ENCODE results near the gene TSPAN10.

Gene TSPAN10

DNA sequence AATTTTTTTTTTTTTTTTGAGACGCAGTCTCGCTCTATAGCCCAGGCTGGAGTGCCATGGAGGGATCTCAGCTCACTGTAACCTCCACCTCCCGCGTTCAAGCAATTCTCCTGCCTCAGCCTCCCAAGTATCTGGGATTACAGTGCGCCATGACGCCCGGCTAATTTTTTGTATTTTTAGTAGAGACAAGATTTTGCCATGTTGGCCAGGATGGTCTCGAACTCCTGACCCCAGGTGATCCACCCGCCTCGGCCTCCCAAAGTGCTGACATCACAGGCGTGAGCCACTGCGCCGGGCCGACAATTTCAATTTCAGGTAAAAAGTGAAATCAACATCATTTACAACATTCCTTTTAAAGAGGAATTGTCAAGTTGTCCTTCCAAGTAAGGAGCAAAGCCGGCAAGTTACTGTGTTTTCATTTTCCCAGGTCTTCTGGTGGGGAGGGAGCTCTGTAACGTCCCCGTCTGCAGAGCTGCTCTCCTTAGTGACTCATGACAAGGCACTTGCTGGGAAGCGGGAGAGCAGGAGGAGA is 957 bp upstream of the TSPAN10 start:
- DNase-seq = no peak

DNA sequence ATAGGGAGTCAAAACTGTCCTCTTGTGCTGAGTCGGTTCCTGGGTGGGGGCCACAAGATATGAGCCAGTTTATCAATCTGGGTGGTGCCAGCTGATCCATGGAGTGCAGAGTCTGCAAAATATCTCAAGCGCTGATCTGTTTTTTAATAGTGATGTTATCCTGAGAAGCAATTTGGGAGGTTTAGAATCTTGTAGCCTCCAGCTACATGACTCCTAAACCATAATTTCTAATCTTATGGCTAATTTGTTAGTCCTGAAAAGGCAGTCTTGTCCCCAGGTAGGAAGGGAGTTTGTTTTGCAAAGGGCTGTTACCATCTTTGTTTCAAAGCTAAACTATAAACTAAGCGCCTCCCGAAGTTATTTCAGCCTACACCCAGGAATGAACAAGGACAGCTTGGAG is 1.7 kb downstream of the TSPAN10 start:
- DNase-seq = no peak

DNA sequence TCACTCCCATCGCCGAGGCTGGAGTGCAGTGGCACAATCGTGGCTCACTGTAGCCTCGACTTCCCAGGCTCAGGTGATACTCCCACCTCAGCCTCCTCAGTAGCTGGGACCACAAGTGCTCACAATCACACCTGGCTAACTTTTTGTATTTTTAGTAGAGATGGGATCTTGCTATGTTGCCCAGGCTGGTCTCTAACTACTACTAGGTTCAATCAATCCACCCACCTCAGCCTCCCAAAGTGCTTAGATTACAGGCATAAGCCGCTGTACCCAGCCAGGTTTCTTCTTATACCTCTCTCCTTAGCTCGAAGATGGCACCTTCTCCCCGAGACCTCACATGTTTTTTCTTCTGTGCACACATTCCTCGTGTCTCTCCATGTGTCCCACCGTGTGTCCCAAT is 3.0 kb downstream of the TSPAN10 start:
- DNase-seq = no peak

DNA sequence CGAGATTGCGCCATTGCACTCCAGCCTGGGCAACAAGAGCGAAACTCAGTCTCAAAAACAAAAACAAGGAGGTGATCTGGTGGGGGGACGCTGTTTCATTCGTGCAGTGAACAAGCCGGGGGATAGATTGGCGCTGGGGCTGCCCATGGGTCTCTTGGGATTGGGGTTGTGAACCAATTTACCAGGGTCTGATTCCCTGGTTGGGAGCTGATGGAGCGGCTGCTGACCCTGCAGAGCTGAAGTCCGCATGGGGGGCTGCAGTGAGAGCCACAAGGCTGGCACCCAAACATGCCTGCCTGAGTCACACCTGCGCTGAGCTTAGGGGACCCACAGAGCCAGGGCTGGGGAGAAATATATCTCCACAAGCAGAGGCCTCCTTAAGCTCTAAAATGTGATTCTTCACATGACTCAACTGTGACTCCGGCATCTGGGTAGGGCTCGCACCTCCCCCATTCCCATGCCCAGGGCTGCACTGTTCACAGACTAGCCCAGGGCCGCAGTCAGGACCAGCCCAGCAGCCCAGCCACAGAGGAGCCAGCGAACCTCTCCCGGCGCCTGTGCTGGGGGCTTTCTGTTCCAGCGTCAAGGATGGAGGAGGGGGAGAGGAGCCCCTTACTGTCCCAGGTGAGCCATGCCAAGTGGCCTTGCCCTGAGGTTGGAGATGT is 5.0 kb downstream of the TSPAN10 start:
- no peak for DNase-seq

DNA sequence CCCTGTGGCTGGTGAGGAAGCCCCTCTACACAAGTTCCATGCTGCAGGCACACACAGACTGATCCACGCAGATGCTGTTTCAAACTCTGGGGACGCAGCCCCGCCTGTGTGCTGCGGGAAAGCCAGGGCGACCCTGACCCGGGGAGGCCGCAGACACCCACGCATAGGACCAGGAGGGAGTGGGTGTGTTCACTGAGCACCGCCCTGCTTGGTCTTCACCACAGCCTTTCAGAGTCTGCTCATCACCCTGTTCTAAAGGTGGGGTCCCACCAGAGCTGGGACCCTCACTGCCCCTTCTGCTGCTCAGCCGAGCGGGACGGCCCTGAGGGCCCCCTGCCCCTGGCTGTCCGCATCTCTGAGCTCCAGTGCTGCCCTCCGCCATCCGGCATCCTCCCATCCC is 7.5 kb downstream of the TSPAN10 start:
- DNase-seq = no peak

DNA sequence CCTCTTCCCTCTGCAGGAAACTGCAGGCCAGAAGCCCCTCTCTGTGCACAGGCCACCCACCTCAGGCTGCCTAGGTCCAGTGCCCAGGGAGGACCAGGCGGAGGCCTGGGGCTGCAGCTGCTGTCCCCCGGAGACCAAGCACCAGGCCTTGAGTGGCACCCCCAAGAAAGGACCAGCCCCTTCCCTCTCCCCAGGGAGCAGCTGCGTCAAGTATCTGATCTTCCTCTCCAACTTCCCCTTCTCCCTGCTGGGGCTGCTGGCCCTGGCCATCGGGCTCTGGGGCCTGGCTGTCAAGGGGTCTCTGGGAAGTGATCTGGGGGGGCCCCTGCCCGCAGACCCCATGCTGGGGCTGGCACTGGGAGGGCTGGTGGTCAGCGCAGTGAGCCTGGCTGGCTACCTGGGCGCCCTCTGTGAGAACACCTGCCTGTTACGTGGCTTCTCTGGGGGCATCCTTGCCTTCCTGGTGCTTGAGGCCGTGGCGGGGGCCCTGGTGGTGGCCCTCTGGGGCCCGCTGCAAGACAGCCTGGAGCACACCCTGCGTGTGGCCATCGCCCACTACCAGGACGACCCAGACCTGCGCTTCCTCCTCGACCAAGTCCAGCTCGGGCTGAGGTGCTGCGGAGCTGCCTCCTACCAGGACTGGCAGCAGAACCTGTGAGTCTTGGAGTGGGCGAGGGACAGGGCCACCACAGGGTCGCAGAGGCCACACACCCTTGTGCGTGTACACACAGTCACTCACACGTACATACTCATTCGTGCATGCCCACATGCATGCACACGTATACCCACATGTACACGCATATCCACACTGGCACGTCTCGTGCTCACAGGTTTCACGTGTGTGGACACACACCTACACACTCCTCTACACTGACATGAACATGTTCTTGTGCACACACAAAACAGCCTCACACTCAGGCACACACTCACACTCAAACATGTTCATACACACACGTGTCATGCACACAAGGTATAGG is 8.3 kb downstream of the TSPAN10 start:
- no peak for DNase-seq

DNA sequence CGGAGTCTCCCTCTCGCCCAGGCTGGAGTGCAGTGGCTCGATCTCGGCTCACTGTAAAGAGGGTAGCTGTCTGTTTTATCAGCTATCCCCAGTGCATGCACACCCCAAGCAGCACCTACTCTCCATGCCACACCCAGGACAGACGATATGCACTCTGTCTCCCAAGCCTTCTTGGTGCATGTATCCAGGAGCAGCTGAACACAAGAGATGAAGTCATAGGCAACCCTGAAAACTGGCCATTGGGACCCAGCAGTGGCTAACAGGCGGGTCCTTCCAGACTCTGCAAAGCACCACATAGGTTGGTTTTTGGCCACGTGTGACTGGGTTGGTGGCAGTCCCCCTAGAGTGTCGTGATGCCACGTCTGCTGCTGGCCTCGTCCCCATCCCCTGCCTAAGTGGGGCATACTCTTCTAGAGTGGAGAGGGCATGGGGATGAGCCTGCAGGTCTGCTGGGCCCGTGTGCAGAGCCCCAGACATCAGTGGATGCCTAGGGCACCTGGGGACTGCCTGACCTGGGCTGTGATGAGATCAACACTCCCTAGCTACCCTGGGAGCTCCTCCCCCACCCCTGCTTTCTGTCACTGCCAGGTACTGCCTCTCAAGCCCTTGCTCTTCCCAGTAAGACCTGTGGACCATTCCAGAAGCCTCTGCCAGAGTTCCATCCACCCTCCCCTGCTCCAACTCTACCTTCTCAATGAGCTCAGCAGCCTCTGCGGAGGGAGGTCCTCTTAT is 10.0 kb downstream of the TSPAN10 start:
- DNase-seq = no peak

DNA sequence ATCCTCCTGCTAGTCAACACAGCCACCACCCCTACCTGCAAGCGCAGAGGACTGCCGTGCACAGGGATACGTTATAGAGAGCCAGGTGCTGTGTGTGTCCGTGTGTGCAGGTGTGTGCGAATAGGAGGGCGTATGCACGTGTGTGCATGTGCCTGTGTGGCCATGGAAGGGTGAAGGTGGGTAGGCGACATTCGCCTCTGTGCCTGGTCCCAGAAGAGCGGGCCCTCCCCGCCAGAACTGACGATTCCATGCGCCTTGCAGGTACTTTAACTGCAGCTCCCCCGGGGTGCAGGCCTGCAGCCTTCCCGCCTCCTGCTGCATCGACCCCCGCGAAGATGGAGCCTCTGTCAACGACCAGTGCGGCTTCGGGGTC is 10.6 kb downstream of the TSPAN10 start:
- DNase-seq = no peak

DNA sequence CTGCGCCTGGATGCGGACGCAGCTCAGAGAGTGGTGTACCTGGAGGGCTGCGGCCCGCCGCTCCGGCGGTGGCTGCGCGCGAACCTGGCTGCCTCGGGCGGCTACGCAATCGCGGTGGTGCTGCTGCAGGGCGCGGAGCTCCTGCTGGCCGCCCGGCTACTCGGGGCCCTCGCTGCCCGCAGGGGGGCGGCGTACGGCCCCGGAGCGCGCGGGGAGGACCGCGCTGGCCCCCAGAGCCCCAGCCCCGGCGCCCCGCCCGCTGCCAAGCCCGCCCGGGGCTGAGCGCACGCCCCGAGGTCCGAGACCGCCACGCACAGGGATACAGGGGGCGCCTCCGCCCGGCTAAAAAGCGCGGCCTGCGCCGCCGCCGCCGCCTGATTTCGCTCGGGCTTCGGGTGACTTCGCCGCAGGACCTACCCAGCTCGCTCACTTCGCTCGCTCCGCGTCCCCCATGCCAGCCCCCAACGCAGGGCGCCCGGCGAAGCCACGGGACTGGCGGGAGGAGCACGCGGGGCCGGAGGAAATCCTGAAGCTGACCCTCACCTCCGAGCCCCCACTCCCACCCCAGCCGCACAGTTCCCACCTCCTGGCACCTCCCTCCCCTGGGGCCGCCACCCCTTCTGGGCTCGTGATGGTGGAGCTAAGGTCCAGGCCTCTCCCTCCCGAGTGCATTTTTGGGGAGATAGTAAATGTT is 11.2 kb downstream of the TSPAN10 start:
- no peak for DNase-seq

DNA sequence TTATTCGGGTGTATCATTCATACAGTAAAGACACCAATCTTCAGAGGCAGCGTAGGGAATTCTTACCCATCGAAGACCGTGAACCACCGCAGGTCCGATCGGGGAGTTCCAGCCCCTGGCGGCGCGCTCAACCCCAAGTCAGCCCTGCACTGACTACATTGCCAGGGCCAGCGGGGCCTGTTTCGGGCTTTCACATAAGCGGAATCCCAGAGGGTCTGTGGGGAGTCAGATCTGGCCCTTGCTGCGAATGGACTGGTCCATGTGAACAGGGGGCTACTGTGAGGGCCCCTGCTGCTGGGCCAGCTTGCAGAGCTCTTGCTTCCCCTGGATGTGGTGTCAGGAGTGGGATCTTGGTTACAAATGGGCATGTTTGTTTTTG is 11.7 kb downstream of the TSPAN10 start:
- no peak for DNase-seq

DNA sequence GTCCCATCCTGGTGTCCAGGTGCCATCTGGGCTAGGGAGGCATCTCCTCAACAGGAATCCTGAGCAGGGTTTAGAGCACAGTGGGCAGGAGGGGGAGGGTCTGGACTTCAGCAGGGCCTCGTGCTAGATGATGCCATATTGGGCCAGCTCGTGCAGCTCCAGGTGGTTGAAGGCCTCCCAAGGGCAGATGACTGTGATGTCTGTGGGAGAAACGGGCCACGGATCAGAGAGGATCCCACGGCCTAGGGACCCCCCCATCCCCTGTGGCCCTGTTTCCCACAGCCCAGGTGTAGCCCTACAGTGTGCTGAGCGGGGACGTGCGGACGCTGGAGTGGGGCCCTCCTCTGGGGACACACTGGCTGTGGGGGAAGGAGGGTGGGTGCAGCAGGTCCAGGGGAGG is 14.0 kb downstream of the TSPAN10 start:
- DNase-seq = no peak

DNA sequence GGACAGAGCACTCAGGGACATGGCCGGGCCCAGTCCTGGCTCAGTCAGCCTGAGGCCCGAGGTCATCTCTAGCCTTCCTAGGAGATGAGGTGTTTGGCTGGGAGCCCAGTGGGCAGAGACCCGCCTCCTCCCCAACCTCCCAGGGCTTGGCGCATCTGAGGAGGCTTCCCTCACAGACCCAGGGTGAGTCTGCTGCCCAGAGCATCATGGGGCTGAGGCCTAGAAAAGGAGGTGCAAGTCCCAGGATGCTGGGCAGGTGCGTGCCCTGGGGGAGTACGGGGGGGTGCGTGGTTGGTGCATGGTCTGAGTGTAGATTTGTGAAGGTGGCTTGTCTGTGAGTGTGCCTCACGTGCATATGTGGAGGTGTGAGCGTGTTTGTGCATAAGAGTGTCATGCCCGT is 14.7 kb downstream of the TSPAN10 start:
- DNase-seq = no peak

DNA sequence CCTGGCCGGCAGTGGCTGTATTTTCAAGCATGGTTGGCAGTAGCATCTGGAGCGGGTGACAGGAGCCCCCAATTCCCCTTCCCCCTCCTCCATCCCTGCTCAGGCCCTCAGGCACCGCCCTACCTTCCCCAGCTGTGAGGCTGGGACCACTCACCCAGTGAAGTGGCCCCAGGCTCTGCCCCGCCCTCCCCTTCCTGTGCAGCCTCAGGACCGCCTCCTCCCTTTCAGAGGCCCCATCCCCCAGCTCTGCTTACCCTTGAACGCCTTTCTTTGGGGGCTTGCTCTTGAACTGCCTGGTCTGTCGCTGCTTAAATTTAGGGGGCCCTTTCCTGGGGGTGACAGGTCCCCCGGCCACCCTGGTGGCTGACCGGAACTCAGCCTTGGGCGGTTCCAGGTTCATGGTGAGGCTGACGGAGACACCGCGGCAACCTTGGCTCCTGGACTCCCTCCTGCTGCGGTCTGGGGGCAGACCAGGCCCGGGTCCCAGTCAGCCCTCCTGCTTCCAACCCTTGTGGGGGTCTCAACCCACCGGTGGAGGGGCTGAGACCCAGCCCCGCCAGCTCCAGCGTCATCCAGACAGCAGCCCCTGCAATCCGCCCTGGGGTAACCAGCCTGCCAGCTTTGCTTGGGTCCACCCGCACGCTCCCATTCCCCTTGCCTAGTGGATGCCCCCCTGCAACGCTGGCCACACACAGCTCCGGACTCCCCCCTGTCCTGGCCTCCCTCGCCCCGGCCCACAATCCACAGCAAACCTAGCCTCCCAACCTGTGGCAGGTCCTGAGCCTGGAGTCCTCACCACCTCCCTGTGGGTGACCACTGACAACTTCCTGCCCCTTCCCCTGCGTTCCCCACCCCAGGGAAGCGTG is 16.1 kb downstream of the TSPAN10 start:
- DNase-seq = no peak

DNA sequence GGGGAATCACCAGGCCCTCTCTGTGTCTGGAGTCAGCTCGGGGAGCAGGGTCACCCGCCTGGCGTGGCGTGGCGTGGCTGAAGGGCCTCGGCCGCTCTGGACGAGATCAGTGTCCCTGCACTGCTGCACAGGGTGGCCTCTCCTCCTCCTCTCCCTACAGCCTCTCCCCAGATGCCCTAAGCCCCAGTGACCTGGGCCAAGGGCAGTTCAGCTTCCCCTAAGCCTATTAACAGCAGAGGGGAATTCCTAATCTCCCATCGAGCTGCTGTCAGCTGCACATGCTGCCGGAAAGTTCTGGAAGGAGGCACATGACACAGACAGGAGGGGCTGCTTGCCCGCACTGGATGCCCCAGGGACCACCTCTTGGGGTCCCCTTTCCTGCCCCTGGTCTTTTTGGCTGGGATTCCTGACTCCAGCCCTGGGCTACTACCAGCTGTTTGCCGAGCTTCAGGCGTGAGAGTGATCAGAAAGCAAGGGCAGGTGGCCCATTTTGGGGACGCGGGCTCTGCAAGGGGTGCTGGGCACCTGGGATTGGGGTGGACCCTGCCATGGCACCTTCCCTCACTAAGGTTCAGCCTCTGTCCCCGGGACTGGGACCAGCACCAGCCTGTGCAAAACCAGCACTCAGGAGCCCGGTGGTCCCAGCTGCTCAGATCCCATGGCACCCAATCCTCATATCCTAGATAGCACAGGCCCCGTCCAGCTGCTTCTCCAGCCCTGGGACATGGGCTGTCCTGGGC is 18.6 kb downstream of the TSPAN10 start:
- DNase-seq = no peak

DNA sequence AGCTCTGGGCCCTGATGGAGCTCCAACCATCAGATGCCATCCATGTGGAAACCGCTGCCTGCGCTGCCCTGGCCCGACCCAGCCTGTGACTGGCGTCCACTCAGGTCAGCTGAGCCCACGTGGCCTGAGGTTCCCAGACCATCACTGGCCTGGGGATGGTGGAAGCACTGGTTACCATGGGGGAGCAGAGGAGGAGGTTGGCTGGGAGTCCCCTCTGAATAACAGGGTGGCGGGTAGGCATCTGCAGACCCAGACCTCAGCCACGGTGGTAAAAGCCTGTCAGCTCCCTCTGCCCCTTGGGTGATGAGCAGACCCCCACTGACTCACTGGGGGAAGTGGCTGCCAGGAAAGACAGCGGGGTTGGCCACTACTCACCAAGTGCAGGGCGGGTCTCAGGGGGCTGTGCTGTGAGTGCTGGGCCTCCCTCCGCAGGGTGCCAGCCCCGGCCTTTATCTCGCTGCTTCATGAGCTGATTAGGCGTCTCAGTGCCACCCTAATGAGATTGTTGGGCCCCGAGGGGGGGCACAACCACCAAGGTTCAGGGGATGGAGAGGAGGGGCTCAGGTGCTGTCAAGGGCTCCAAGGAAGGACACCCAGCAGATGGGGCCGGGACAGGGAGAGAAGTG is 19.2 kb downstream of the TSPAN10 start, which contains the start of gene PDE6G:
Gene PDE6G (minus strand): TSS at position 425 of the 626 bp plus-strand sequence. CDS start 3,237 bp downstream, outside the sequence.
- DNase-seq = no peak

DNA sequence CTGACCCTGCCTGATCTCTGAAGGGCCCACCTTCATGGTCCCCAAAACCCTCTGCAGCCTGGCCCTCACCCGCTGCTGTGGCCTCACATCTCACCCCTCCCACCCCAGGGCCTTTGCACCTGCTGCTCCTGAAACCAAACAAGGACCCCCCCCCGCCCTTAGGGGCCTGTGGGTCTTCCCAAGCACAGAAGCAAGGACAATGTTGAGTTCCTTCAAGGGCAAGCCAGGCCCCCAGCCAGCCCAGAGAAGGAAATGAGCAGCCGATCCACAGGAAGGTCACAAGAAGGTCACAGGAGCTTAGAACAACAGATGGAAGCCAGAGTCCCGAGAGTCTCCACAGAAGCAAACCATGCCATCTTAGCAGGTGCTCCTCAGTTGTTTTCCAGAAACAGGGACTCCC is 19.8 kb downstream of the TSPAN10 start:
- DNase-seq = no peak

DNA sequence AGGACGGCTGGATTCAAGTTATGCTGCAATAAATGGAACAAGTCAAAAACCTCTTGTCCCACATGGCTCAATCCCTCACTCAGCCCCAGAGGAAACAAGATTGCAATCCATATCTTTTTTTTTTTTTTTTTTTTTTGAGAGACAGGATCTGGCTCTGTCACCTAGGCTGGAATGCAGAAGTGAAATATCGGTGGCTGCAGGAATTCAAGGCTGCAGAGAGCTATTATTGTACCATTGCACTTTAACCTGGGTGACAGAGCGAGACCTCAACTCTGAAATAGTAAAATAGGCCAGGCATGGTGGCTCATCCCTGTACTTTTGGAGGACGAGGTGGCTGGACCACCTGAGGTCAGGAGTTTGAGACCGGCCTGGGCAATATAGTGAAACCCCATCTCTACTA is 22.0 kb downstream of the TSPAN10 start:
- DNase-seq = no peak

DNA sequence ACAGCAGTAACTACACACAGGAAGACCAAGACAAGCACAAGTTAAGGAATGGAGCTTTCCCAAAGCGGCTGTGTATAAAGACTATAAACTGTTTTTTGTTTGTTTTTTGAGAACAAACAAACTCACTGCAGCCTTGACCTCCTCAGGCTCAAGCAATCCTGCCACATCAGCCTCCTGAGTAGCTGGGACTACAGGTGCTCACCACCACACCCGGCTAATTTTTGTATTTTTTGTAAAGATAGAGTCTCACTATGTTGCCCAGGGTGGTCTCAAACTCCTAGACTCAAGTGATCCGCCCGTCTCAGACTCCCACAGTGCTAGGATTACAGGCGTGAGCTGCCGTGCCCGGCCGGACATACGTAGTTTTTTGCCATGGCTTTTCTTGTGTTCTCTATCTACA is 23.4 kb downstream of the TSPAN10 start:
- DNase-seq = no peak

DNA sequence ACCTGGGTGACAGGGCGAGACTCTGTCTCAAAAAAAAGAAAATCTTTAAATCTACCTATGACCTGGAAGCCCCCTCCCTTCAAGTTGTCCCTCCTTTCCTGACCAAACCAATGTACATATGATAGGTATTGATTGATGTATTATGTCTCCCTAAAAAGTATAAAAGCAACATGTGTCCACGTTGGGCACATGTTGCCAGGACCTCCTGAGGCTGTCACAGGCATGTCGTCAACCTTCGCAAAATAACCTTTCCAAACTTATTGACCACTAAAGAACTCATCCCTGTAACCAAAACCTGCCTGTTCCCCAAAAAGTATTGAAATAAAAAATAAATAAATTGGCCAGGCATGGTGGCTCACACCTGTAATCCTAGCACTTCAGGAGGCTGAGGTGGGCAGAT is 25.0 kb downstream of the TSPAN10 start:
- DNase-seq = no peak

DNA sequence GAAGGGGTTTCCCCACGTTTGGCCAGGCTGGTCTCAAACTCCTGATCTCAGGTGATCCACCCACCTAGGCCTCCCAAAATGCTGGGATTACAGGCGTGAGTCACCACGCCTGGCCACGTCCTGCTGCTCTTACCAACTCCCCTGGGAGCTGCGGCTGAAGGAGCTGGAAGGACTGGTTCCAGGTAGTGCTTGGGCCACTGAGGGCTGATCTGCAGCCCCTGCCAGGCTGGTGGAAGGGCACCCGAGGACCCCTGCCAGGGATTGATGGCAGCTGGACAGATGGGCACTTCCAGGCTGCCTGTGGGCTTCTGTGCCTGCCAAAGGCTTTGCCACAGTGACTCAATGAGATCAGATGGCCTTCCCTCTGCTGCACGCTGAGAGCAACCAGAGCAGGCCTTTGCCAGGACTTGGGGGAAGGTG is 27.1 kb downstream of the TSPAN10 start:
- no peak for DNase-seq
